Lung (tissue), 12 donors: ENCODE measurements around the gene ALG1. TPM values are rescaled to one million over a fixed set of nuclear protein-coding genes. Genes with fewer than 3 reads are reported as not detected.

Experiments
- ATAC-seq: fragments of 200-7000 bp; cut with Tn5 transposase; one replicate; pipeline ENCODE4 v1.9.1; 2020; ENCODE audit warnings: moderate number of reproducible peaks; ENCODE audit not compliant: insufficient read depth, low FRiP score
- DNase-seq, 3 donors: peaks; one replicate each; pipeline ENCODE4 v3.0.0-alpha.2; 2013 to 2017
- H3K27ac ChIP-seq, 2 donors: one replicate each; pipeline ENCODE4 v1.5.1; 2013; ENCODE audit warnings: mild to moderate bottlenecking in 2 of 2, moderate library complexity in 2 of 2, control low read depth in 1 of 2, inconsistent platforms in 1 of 2, low read depth in 1 of 2, low read length in 1 of 2
- H3K27me3 ChIP-seq, 3 donors: one replicate each; pipeline ENCODE4 v1.5.1; 2013; ENCODE audit warnings: low read length in 2 of 3; ENCODE audit not compliant: control insufficient read depth in 3 of 3, insufficient read depth in 3 of 3
- H3K36me3 ChIP-seq, 4 donors: one replicate each; pipeline ENCODE4 v1.5.1; 2013; ENCODE audit warnings: low read length in 4 of 4, mild to moderate bottlenecking in 1 of 4, moderate library complexity in 1 of 4; ENCODE audit not compliant: control insufficient read depth in 4 of 4, insufficient read depth in 4 of 4
- H3K4me1 ChIP-seq, 5 donors: one replicate each; pipeline ENCODE4 v1.5.1; 2013; ENCODE audit warnings: low read length in 5 of 5, mild to moderate bottlenecking in 2 of 5, moderate library complexity in 1 of 5; ENCODE audit not compliant: control insufficient read depth in 5 of 5, insufficient read depth in 5 of 5
- H3K4me3 ChIP-seq: one replicate; pipeline ENCODE4 v1.5.1; 2013; ENCODE audit warnings: mild to moderate bottlenecking, control low read depth, moderate library complexity
- H3K9ac ChIP-seq, 2 donors: one replicate each; pipeline ENCODE4 v1.5.1; 2013; ENCODE audit warnings: low read length in 2 of 2, control low read depth in 1 of 2; ENCODE audit not compliant: insufficient read depth in 1 of 2
- H3K9me3 ChIP-seq, 4 donors: one replicate each; pipeline ENCODE4 v1.5.1; 2013; ENCODE audit warnings: low read length in 3 of 4, mild to moderate bottlenecking in 1 of 4, moderate library complexity in 1 of 4; ENCODE audit not compliant: control insufficient read depth in 4 of 4, insufficient read depth in 3 of 4
- WGBS, 2 donors: extraction: QIAGEN DNeasy Blood & Tissue Kit; methylation state at CpG; one replicate each; pipeline ENCODE4 v1.1.7; 2013; 5-methylcytosine and 5-hydroxymethylcytosine counted together
- polyA plus RNA-seq, 2 donors: library from polyadenylated mRNA; stranded (reverse); fragments of 200-250 nt; gene quantifications; one replicate each; pipeline ENCODE4 v1.2.1, GENCODE V29; 2013
- total RNA-seq, 2 donors: library from RNA; depleted of rRNA in 1 of 2; stranded (reverse); fragments of >200 nt in 1 of 2; gene quantifications; one replicate each; pipeline ENCODE4 v1.2.1, GENCODE V29; 2014 to 2021
- TF ChIP-seq, protein P1 (sequence below): IDR thresholded peaks from 2 replicates; pipeline ENCODE4 v1.5.1; 2012; ENCODE audit warnings: mild to moderate bottlenecking; ENCODE audit errors: control extremely low read depth, extremely low read depth
- donor health status: control.
- donor health status: control.
- donor health status: Bipolar disorder and iron deficiency.
- donor health status: healthy.
- donor health status: DM: yes; HTN: yes; CAD: no.

Gene ALG1
- total and polyA plus RNA-seq, 4 donors, result 19.6 to 31.7 (median 24.3) TPM

- ATAC-seq, result no peak
- H3K9ac ChIP-seq, result no peak overlapping the region
- no peaks in the 10 kb centered on the region for H3K27me3 ChIP-seq
- H3K4me1 ChIP-seq, result peaks cover under 1 to 9% (median 5%) of the 10 kb centered on the region in 5 donors
- no peaks in the 10 kb centered on the region for H3K9me3 ChIP-seq
- no peak for DNase-seq
- H3K36me3 ChIP-seq, result peaks cover 0 to 21% (median 0%) of the 10 kb centered on the region in 4 donors
- no peak overlapping the region for H3K4me3 ChIP-seq
- TF ChIP-seq, protein P1, sequence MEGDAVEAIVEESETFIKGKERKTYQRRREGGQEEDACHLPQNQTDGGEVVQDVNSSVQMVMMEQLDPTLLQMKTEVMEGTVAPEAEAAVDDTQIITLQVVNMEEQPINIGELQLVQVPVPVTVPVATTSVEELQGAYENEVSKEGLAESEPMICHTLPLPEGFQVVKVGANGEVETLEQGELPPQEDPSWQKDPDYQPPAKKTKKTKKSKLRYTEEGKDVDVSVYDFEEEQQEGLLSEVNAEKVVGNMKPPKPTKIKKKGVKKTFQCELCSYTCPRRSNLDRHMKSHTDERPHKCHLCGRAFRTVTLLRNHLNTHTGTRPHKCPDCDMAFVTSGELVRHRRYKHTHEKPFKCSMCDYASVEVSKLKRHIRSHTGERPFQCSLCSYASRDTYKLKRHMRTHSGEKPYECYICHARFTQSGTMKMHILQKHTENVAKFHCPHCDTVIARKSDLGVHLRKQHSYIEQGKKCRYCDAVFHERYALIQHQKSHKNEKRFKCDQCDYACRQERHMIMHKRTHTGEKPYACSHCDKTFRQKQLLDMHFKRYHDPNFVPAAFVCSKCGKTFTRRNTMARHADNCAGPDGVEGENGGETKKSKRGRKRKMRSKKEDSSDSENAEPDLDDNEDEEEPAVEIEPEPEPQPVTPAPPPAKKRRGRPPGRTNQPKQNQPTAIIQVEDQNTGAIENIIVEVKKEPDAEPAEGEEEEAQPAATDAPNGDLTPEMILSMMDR, result no peak
- WGBS, 2 donors, result 92 to 93% methylated on average over 18 of the region's 18 CpGs
- H3K27ac ChIP-seq, result no peak overlapping the region
Measured at GRCh38 chr16:5028950-5029475, 42.6 kb upstream of the ALG1 start.

DNA sequence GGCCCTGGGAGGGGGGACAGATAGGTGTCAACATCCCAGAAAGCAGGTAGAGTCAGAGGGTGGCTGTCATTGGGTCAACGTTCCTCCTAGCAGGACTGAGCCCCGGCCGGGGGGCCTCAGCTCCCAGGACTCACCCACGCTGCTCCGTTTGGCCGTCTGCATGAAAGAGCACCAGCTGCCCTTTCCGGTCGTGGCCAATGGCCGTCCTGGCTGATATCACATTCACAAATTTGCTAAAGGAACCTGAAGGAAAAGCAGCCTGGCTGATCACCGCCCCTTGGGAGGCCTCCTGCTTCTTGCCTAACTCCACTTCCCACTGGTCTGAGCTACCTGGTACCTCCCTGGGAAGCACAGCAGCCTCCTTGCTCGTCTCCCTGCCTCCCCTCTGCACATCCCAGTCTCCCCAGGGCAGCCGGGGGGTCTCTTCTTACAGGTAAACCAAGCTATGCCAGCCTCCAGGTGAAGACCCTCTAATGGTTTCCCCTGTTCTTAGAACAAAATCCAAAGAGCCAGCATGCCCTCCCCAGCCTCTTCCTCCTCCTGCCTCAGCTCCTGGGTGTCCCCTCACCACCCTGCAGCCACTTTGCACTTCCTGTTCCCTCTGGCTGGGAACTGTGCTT, 41.3 kb upstream of the ALG1 start:
- H3K27me3 ChIP-seq, result no peaks in the 10 kb centered on the region
- no peak overlapping the region for H3K9ac ChIP-seq
- no peak for DNase-seq
- ATAC-seq, result no peak
- TF ChIP-seq, protein P1, result no peak
- 87 to 91% methylated on average over 12 of the region's 12 CpGs for WGBS, 2 donors
- peaks cover 5 to 16% (median 7%) of the 10 kb centered on the region in 5 donors for H3K4me1 ChIP-seq
- H3K27ac ChIP-seq, result no peak overlapping the region
- H3K36me3 ChIP-seq, result peaks cover 0 to 16% (median 0%) of the 10 kb centered on the region in 4 donors
- H3K9me3 ChIP-seq, result no peaks in the 10 kb centered on the region
- H3K4me3 ChIP-seq, result no peak overlapping the region

GRCh38 chr16:5031601-5032000, 40.0 kb upstream of the ALG1 start:
- Histone ChIP-seq H3K27ac (no peak overlapping the region), H3K9ac (no peak overlapping the region), H3K4me3 (no peak overlapping the region), H3K27me3 (no peaks in the 10 kb centered on the region), H3K4me1 (peaks cover 5 to 16% (median 7%) of the 10 kb centered on the region in 5 donors), H3K36me3 (peaks cover 0 to 16% (median 0%) of the 10 kb centered on the region in 4 donors), H3K9me3 (no peaks in the 10 kb centered on the region)
- TF ChIP-seq, protein P1, result no peak
- DNase-seq, result no peak
- ATAC-seq, result no peak
- 88 to 91% methylated on average over 7 of the region's 7 CpGs for WGBS, 2 donors
